ENCODE measurements around the gene SMARCD3. TPM values are rescaled to one million over a fixed set of nuclear protein-coding genes. Genes with fewer than 3 reads are reported as not detected.

Gene SMARCD3
- total RNA-seq, 1 experiment from 2014 or later, result 4.6 TPM

DNA sequence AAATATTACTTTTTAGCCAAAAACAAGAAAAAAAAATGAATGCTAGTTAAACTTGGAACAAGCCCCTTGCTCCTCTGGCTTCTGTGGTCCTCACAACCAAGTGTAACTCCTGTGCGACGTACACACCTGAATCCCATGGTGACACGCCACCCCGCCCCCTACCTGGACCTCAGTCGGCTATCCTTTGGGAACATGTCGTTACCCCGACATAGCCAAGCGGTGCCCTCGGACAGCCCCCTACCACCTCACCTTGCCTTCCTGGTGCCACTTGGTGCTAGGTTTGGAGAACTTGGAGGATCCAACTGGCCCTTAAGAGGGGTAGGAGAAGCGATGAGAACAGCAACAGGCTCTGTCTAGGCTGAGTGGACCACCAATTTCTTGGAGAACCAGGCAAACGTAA is 12.0 kb upstream of the SMARCD3 start:
- TF ChIP-seq CTCF (conservative IDR thresholded peaks at IDR 0.05), result no peak
- H3K36me3 ChIP-seq (ENCODE audit: low read depth), result no peaks in the 10 kb centered on the region
- H4K20me1 ChIP-seq (ENCODE audit: insufficient read depth), result no peaks in the 10 kb centered on the region
- no TSS peak for BruUV-seq (replicated peaks)
- H3K27me3 ChIP-seq (ENCODE audit: insufficient read depth, low read depth), result peaks cover 93% of the 10 kb centered on the region
- H3F3A ChIP-seq (ENCODE audit: insufficient read depth, low read depth), result no peaks in the 10 kb centered on the region
- H3K4me1 ChIP-seq (replicated peaks; ENCODE audit: insufficient read depth), result no peaks in the 10 kb centered on the region
- H3K4me2 ChIP-seq, result no peak overlapping the region
- ChIA-PET CTCF (no interaction called here), POLR2A (ENCODE audit: unreplicated experiment) (no interaction called here)
- H3K9me2 ChIP-seq (ENCODE audit: insufficient read depth), result no peaks in the 10 kb centered on the region
- no peak overlapping the region for H3K27ac ChIP-seq
- H3K79me2 ChIP-seq (ENCODE audit: low read depth), result no peaks in the 10 kb centered on the region
- no peak for DNase-seq
- H3K4me3 ChIP-seq, result no peak overlapping the region
- H3K9me3 ChIP-seq (ENCODE audit: insufficient read depth, low read depth), result no peaks in the 10 kb centered on the region
- intact Hi-C loops (cut with micrococcal nuclease; ENCODE audit: unreplicated experiment), result no loop called here
- H2AFZ ChIP-seq, result no peak overlapping the region

GRCh38 chr7:151257990-151258389 is 9.5 kb upstream of the SMARCD3 start:
- Histone ChIP-seq H3K27ac (no peak overlapping the region), H3K79me2 (ENCODE audit: low read depth) (no peaks in the 10 kb centered on the region), H3K27me3 (ENCODE audit: insufficient read depth, low read depth) (peaks cover 98% of the 10 kb centered on the region), H3F3A (ENCODE audit: insufficient read depth, low read depth) (no peaks in the 10 kb centered on the region), H3K4me2 (no peak overlapping the region), H2AFZ (no peak overlapping the region), H3K4me3 (no peak overlapping the region), H3K36me3 (ENCODE audit: low read depth) (no peaks in the 10 kb centered on the region), H4K20me1 (ENCODE audit: insufficient read depth) (no peaks in the 10 kb centered on the region), H3K9me2 (ENCODE audit: insufficient read depth) (no peaks in the 10 kb centered on the region), H3K4me1 (replicated peaks; ENCODE audit: insufficient read depth) (no peaks in the 10 kb centered on the region), H3K9me3 (ENCODE audit: insufficient read depth, low read depth) (no peaks in the 10 kb centered on the region)
- POLR2A ChIA-PET (ENCODE audit: unreplicated experiment), result no interaction called here
- TF ChIP-seq CTCF (conservative IDR thresholded peaks at IDR 0.05) (no peak), EZH2 (IDR thresholded peaks at IDR 0.05; ENCODE audit: low read depth) (no peak)
- BruUV-seq (replicated peaks), result no TSS peak
- CTCF ChIA-PET, result interaction anchor here (0.7 kb wide), 1 partner anchor 14 kb away, joined by 3 read pairs; no protein-coding TSS in a partner anchor
- intact Hi-C loops (cut with micrococcal nuclease; ENCODE audit: unreplicated experiment), result no loop called here
- no peak for DNase-seq

DNA sequence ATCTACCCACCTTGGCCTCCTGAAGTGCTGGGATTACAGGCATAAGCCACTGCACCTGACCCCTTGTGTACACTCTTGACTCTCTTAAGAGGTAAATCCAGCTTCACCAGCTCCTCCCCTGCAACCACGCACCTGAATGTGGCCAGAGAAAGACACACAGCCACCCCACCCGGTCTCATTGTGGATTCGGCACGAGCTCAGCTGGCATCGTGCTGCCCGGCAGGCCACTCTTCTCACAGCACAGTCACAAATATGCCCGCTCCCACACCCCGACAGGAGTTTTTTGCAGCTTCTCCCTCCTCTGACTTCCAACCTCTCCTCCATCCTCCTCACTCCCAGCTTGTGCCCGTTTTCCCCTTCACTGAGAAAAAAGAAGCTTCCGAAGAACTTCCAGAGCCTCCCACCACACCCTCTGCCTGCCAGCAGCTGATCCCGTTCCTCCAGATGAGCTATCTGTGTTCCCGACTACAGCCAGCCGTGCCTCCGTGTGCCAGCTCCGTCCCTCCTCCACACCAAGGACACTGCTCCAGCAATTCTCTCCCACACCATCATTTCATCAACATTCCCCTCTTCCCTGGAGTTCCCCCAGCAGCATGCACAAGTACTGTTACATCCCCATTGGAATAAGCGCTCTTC is 8.0 kb upstream of the SMARCD3 start:
- no peaks in the 10 kb centered on the region for H3K36me3 ChIP-seq (ENCODE audit: low read depth)
- no peaks in the 10 kb centered on the region for H3K4me1 ChIP-seq (replicated peaks; ENCODE audit: insufficient read depth)
- H3K27me3 ChIP-seq (ENCODE audit: insufficient read depth, low read depth), result peaks cover 95% of the 10 kb centered on the region
- H3K9me2 ChIP-seq (ENCODE audit: insufficient read depth), result no peaks in the 10 kb centered on the region
- H3K9me3 ChIP-seq (ENCODE audit: insufficient read depth, low read depth), result no peaks in the 10 kb centered on the region
- no peaks in the 10 kb centered on the region for H4K20me1 ChIP-seq (ENCODE audit: insufficient read depth)
- TF ChIP-seq EZH2 (IDR thresholded peaks at IDR 0.05; ENCODE audit: low read depth) (no peak), CTCF (conservative IDR thresholded peaks at IDR 0.05) (no peak)
- DNase-seq, result no peak
- H2AFZ ChIP-seq, result no peak overlapping the region
- no peak overlapping the region for H3K4me3 ChIP-seq
- POLR2A ChIA-PET (ENCODE audit: unreplicated experiment), result no interaction called here
- intact Hi-C loops (cut with micrococcal nuclease; ENCODE audit: unreplicated experiment), result no loop called here
- CTCF ChIA-PET, result interaction anchor here (0.5 to 0.7 kb wide), 2 partner anchors 37 to 204 kb away, joined by 3 to 5 read pairs; no protein-coding TSS in a partner anchor
- H3K4me2 ChIP-seq, result no peak overlapping the region
- no TSS peak for BruUV-seq (replicated peaks)
- no peaks in the 10 kb centered on the region for H3K79me2 ChIP-seq (ENCODE audit: low read depth)
- no peak overlapping the region for H3K27ac ChIP-seq
- H3F3A ChIP-seq (ENCODE audit: insufficient read depth, low read depth), result no peaks in the 10 kb centered on the region
